Kidney epithelial cell (primary cell): Measurements from ENCODE around the gene ARHGAP23. TPM values are rescaled to one million over a fixed set of nuclear protein-coding genes. Genes with fewer than 3 reads are reported as not detected.
A peak's percentile ranks its signal among the peaks of the same experiment; 100 is the strongest.

Experiments
- DNase-seq: peaks from one replicate; pipeline ENCODE4 v3.0.0-alpha.2; 2010; ENCODE audit warnings: low read depth
- H3K27me3 ChIP-seq: 2 replicates; pipeline ENCODE4 v1.6.0; 2011; ENCODE audit warnings: low read length; ENCODE audit not compliant: control insufficient read depth, insufficient read depth
- H3K36me3 ChIP-seq: 2 replicates; pipeline ENCODE4 v1.5.1; 2011; ENCODE audit warnings: low read length; ENCODE audit not compliant: control insufficient read depth, insufficient read depth
- H3K4me3 ChIP-seq: 2 replicates; pipeline ENCODE4 v1.5.1; 2011; ENCODE audit warnings: low read depth, mild to moderate bottlenecking, control low read depth, low read length
- total RNA-seq: library from RNA; depleted of rRNA; stranded (reverse); fragments of >200 nt; gene quantifications from 2 replicates; pipeline ENCODE4 v1.2.3, GENCODE V29; 2015
- TF ChIP-seq, protein P1 (sequence below): IDR thresholded peaks from 2 replicates; pipeline ENCODE4 v1.5.1; 2011; ENCODE audit warnings: mild to moderate bottlenecking, moderate library complexity, low read length, control low read depth, inconsistent platforms; ENCODE audit not compliant: insufficient read depth, poor library complexity, severe bottlenecking

ARHGAP23 gene
- total RNA-seq, 1 donor from 2014 or later: 52.8 TPM

DNA sequence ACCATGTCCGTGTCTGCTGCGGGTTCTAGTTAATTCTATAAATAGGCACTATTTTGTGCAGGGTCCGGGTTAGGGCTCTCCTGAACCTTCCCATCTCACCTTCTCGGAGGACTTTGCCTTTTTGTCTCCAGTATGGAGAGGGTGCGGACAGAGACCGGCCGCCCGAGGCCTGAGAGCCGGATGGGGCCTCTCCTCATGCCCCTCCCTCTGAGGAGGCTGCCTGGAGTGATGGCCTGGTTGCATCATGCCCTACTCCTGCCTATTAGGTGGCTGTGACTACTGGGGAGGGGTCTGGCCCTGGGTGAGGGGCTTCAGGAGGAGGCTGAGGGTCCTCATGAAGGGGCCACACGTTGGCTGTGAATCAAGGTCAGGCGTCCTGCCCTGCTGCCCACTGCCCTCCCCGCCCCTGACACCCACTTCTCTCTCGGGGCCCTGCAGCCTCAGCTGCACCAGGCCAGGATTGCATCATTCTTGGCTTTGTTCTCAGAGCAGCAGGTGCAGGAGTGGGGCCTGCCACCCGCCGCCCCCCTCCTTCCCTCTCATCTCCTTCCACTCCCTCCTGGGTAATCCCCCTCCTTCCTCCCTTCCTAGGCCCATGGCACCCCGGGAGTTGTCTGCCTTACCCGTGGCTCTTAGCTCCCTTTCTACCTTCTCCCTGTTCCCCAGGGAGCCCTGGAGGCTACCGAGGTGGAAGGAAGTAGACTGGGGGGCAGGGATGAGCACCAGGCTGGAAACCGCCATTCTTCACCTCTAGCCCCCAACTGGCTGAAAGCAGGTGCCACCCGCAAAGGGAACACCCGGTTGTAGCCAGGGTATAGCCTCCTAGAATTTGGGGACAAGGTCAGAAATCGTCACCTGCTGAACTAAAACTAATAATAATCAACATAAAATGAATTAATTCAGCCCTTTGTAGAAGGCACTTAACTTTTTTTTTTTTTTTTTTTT, 12.7 kb upstream of the ARHGAP23 start:
- Histone ChIP-seq H3K4me3 (no peak overlapping the region), H3K36me3 (no peaks in the 10 kb centered on the region), H3K27me3 (peaks cover 29% of the 10 kb centered on the region)
- DNase-seq: no peak
- TF ChIP-seq, protein P1, sequence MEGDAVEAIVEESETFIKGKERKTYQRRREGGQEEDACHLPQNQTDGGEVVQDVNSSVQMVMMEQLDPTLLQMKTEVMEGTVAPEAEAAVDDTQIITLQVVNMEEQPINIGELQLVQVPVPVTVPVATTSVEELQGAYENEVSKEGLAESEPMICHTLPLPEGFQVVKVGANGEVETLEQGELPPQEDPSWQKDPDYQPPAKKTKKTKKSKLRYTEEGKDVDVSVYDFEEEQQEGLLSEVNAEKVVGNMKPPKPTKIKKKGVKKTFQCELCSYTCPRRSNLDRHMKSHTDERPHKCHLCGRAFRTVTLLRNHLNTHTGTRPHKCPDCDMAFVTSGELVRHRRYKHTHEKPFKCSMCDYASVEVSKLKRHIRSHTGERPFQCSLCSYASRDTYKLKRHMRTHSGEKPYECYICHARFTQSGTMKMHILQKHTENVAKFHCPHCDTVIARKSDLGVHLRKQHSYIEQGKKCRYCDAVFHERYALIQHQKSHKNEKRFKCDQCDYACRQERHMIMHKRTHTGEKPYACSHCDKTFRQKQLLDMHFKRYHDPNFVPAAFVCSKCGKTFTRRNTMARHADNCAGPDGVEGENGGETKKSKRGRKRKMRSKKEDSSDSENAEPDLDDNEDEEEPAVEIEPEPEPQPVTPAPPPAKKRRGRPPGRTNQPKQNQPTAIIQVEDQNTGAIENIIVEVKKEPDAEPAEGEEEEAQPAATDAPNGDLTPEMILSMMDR: no peak

DNA sequence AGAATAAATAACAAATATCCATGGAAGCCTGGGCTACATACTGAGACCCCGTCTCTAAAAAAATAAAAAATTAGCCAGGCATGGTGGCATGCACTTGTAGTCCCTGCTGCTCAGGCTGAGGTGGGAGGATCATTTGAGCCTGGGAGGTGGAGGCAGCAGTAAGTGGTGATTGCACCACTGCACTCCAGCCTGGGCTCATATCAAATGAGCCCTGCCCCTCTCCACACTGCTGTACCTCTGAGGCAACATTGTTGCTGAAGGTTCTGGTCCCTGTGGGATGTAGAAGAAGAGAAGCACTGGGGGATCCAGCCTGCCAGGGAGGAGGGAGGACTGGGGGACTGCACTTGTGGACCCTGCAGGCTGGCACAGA, 11.4 kb upstream of the ARHGAP23 start:
- no peak overlapping the region for H3K4me3 ChIP-seq
- DNase-seq: no peak
- H3K36me3 ChIP-seq: no peaks in the 10 kb centered on the region
- peaks cover 41% of the 10 kb centered on the region for H3K27me3 ChIP-seq
- TF ChIP-seq, protein P1: no peak

DNA sequence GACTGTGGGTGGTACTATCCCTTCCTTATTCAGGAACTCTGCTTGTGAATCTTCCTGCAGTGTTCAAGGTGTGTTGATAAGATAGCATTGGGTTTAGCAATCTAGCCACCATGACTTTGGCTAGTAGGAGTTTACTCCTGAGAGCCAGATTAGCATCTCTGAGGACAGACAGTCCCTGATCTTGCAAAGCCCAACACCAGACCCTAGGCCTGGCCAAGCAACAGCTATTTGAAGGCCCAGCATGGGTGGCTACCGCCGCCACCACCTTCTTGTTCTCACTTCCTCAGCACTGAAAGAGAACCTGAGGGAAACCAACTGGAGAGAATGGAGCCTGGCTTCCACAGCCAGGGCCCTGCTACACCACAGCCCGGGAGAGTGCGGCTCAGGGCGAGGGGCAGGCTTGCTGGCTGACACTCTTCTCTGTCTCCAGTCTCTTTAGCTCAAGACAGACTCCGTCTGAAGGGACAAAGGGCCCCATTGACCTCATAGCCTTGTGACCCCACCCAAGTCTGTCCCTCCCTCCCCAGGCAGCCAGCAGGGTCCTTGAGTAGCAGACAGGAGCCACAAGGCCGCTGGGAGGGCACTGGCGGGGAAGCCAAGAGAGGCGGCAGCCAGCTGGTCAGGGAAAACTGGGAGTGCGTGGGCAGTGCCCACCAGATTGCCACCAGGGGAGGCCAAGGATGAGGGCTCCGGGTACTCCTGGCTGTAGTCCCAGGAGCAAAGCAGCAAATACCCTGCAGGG, 10.9 kb upstream of the ARHGAP23 start:
- no peaks in the 10 kb centered on the region for H3K36me3 ChIP-seq

DNA sequence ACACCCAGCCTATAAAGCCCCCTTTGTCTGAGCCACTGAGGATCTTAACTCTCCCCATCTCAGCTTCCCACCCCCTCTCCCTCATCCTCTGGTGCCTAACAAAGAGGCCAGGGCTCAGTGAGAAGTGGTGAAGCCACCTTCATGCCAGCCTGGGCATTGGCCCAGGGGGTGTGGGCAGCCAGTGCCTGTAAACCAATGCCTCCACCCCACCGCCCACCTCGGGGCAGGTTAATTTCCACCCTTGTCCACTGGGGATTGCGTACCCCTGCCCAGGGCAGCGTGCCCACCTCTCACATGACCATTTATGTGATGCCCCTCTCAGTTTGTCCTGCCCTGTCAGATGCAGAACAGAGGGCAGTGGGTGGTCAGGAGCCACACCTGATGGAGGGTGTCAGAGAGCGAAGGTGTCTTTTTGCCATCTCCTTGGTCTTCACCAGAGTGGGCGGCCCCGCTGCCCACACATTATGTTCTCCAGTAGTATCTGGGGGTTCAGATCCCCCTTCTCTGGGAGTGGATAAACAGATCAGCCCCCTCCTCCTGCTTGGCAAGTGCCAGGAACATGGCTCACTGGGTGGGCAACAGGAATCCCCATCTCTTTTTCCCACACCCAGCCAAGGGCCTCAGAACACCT, 10.1 kb upstream of the ARHGAP23 start:
- H3K4me3 ChIP-seq: no peak overlapping the region
- TF ChIP-seq, protein P1: no peak
- DNase-seq: no peak
- H3K27me3 ChIP-seq: peaks cover 44% of the 10 kb centered on the region
- no peaks in the 10 kb centered on the region for H3K36me3 ChIP-seq

More for the DNA sequence above, 10.9 kb upstream of the ARHGAP23 start:
- TF ChIP-seq, protein P1: no peak
- DNase-seq: no peak
- Histone ChIP-seq H3K27me3 (peaks cover 42% of the 10 kb centered on the region), H3K4me3 (no peak overlapping the region)

DNA sequence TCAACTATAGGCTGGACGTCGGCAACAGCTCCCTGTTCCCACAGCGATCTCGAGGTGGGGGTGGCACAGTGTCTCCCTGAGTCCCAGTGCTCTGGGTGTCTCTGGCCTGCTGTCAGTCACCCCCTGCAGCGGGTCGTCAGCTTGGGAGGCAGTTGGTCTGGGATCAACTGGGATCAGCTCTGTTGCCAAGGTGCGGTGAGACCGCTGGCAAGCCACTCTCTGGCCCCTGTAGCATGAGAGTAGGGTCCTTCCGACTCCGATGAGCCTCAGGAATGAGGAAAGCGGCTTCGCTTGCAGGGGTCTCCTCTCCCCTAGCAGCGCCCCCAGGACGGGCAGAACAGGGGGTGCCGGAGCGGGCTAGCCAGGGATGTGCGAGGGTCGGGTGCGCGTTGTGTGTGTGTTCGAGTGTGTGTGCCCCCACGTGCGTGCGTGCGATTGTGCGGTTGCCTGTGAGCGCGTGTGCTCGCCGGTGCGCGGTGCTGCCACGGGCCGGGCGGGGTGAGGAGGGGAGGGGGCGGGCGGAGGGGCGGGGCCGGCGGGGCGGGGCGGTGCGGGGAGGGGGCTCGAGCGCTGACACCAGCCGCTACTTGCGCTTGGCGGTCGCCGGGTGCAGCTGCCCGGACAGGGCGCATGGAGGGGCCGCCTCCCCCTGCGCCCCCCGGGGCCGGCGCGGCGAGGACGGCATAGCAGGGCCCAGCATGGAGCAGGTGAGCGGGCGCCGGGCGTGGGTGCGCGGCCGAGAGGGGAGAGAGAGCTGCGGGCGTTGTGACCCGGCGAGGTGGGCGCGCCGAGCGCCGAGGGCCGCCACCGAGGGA, 9.4 kb upstream of the ARHGAP23 start:
- H3K4me3 ChIP-seq: peak overlapping the region; percentile 21
- H3K27me3 ChIP-seq: peaks cover 44% of the 10 kb centered on the region
- no peak for DNase-seq
- H3K36me3 ChIP-seq: no peaks in the 10 kb centered on the region
- TF ChIP-seq, protein P1: no peak
